Mesothelial cell of epicardium (in vitro differentiated cells): Measurements from ENCODE around the gene SYNGR2. TPM values are rescaled to one million over a fixed set of nuclear protein-coding genes. Genes with fewer than 3 reads are reported as not detected.

Source experiments
- DNase-seq, 2 experiments: peaks; one replicate each; pipeline ENCODE4 v3.0.0; 2021; ENCODE audit warnings: low spot score in 2 of 2; ENCODE audit not compliant: unreplicated experiment in 2 of 2
- H3K27ac Mint-ChIP-seq: 2 replicates; pipeline ENCODE4 v1.8.0; 2021; ENCODE audit warnings: mixed read lengths
- H3K27me3 Mint-ChIP-seq: 2 replicates; pipeline ENCODE4 v1.8.0; 2021; ENCODE audit warnings: low read depth, mixed read lengths
- H3K36me3 Mint-ChIP-seq: 2 replicates; pipeline ENCODE4 v1.8.0; 2021; ENCODE audit warnings: mixed read lengths
- H3K4me1 Mint-ChIP-seq: 2 replicates; pipeline ENCODE4 v1.8.0; 2021; ENCODE audit warnings: mixed read lengths
- H3K4me3 Mint-ChIP-seq: 2 replicates; pipeline ENCODE4 v1.8.0; 2021; ENCODE audit warnings: mild to moderate bottlenecking, moderate library complexity, mixed read lengths
- H3K9me3 Mint-ChIP-seq: 2 replicates; pipeline ENCODE4 v1.8.0; 2021; ENCODE audit warnings: mixed read lengths
- CTCF ChIP-seq: fragments of 200-600 bp; sonication (generic); IDR thresholded peaks from one replicate; pipeline ENCODE4 v1.5.0; 2021; ENCODE audit warnings: antibody characterized with exemption; ENCODE audit not compliant: unreplicated experiment
- total RNA-seq: library from RNA; stranded (reverse); gene quantifications from 3 replicates; pipeline ENCODE4 v1.2.1, GENCODE V29; 2021

SYNGR2 gene
- total RNA-seq, 1 donor from 2014 or later: 52.0 TPM

DNA sequence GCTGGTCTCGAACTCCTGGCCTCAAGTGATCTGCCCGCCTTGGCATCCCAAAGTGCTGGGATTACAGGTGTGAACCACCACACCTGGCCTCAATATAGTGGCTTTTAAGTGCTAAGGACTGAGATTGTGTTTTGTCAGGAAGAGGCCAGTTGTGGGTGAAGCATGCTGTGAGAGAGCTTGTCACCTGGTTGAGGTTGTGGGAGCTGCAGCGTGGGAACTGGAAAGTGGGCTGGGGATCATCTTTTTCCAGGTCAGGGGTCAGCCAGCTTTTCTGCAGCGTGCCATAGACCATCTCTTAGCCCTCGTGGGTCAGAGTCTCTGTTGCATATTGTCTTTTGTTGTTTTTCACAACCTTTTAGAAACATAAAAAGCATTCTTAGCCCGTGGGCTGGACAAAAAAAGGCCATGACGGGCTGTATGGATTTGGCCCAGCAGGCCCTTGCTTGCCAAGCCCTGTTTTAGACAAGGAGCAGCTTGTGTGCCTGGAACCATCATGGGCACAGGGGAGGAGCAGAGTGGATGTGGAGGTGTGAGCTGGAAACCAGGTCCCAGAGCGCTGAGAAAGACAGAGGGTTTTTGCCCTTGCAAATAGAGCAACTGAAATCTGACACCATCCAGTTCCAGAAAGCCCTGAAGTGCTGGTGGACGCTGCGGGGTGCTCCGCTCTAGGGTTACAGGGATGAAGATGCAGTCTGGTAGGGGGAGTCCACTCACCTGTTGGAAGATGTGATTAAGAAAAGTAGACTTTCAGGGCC is 51.2 kb downstream of the SYNGR2 start:
- Mint-ChIP-seq H3K36me3 (peaks cover 18% of the 10 kb centered on the region), H3K9me3 (no peaks in the 10 kb centered on the region), H3K4me3 (no peak overlapping the region), H3K27me3 (no peaks in the 10 kb centered on the region), H3K4me1 (peaks cover 10% of the 10 kb centered on the region), H3K27ac (no peak overlapping the region)
- no peak for TF ChIP-seq CTCF
- no peak for DNase-seq

Other genes starting within 250 kb of the SYNGR2 start
- 21.2 to 30.3 TPM (median 27.0 TPM) in 3 replicates for gene TNRC6C, start 209.9 kb upstream of the SYNGR2 start, total RNA-seq
- gene TMC6, start 39.8 kb upstream of the SYNGR2 start, total RNA-seq: 85.5 to 96.8 TPM (median 86.4 TPM) in 3 replicates
- gene TMC8, start 37.8 kb upstream of the SYNGR2 start, total RNA-seq: 0.60 to 1.2 TPM (median 1.1 TPM) in 3 replicates
- gene C17orf99, start 22.2 kb upstream of the SYNGR2 start, total RNA-seq: 0.16 TPM in 1 of 3 replicates, not detected in the others
- 23.3 to 25.7 TPM (median 23.3 TPM) in 3 replicates for gene TK1, start 18.5 kb downstream of the SYNGR2 start, total RNA-seq
- gene AFMID, start 18.8 kb downstream of the SYNGR2 start, total RNA-seq: 24.1 to 32.3 TPM (median 27.6 TPM) in 3 replicates
- gene BIRC5, start 45.7 kb downstream of the SYNGR2 start, total RNA-seq: 22.8 to 23.8 TPM (median 22.9 TPM) in 3 replicates
- gene TMEM235, start 63.0 kb downstream of the SYNGR2 start, total RNA-seq: 1.5 to 1.8 TPM (median 1.5 TPM) in 3 replicates
- 45.7 to 50.0 TPM (median 49.8 TPM) in 3 replicates for gene SOCS3, start 191.5 kb downstream of the SYNGR2 start, total RNA-seq
- 62.0 to 66.5 TPM (median 62.3 TPM) in 3 replicates for gene PGS1, start 210.1 kb downstream of the SYNGR2 start, total RNA-seq